GM12874 (cell line): ENCODE data around the gene GAS2L3.

Experiments used
- TF ChIP-seq, protein P1 (sequence below): IDR thresholded peaks from 2 replicates; pipeline ENCODE4 v1.5.1; 2011; ENCODE audit warnings: low read depth, mild to moderate bottlenecking, control low read depth, low read length, moderate library complexity; ENCODE audit not compliant: insufficient read depth

GAS2L3 gene

DNA sequence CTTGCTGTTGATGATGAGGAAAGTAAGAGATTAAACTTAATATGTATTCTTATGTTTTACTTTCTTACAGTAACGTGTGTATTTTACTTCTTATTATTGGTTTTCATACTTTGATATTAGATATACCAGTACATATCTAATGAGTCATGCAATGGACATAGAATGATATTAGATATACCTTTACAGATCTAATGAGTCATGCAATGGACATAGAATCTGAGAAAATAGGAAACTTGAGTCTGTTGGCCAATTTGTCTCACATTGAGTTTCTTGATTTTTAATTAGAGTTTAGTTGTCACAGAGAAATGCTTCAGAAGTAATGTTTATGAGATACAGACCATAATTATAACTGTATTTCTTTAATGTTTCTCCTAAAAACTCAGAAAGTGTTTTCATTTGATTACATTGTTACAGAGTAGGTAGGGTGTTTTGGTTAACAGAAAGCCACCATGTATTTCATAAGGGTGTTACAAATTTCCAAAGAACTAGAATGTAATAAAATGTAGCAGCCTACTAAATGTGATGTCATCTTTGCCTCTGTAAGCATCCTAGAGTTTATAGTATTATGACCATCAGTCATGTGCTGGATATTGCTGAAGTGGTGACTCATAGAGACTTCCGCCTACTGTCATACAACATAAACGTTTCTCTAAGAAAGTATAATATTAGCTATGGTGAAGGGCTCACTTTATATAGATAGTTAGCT lies 3.0 kb downstream of the GAS2L3 start:
- TF ChIP-seq, protein P1, sequence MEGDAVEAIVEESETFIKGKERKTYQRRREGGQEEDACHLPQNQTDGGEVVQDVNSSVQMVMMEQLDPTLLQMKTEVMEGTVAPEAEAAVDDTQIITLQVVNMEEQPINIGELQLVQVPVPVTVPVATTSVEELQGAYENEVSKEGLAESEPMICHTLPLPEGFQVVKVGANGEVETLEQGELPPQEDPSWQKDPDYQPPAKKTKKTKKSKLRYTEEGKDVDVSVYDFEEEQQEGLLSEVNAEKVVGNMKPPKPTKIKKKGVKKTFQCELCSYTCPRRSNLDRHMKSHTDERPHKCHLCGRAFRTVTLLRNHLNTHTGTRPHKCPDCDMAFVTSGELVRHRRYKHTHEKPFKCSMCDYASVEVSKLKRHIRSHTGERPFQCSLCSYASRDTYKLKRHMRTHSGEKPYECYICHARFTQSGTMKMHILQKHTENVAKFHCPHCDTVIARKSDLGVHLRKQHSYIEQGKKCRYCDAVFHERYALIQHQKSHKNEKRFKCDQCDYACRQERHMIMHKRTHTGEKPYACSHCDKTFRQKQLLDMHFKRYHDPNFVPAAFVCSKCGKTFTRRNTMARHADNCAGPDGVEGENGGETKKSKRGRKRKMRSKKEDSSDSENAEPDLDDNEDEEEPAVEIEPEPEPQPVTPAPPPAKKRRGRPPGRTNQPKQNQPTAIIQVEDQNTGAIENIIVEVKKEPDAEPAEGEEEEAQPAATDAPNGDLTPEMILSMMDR: no peak

DNA sequence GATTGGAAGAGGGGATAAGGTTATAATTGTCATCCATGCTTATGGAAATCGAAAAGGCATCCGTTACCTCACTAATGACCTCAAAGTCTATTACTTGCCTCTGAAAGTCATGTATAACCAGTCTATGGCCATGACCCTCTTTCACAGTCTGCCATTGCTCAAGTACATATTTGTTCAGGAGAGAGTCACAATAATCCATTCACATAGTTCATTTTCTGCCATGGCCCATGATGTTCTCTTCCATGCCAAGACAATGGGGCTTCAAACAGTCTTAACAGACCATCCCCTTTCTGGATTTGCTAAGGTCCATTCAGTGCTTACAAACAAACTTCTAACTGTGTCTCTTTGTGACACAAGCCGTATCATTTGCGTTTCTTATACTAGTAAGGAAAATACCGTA lies 5.4 kb downstream of the GAS2L3 start:
- TF ChIP-seq, protein P1: no peak

DNA sequence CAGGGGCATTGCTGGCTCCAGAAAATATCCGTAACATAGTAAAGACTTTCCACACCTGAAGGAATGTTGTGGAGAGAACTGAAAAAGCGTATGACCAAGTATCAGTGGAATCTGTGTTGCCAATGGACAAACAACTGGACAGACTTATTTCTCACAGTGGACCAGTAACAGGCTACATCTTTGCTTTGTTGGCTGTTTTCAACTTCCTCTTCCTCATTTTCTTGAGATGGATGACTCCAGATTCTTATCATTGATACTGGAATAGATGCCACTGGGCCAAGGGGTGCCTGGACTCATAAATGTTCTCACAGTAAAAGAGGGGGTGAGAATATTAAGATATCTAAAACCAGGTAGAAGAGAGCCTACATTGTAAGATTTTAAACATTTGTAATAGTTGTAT lies 6.4 kb downstream of the GAS2L3 start:
- TF ChIP-seq, protein P1: no peak

DNA sequence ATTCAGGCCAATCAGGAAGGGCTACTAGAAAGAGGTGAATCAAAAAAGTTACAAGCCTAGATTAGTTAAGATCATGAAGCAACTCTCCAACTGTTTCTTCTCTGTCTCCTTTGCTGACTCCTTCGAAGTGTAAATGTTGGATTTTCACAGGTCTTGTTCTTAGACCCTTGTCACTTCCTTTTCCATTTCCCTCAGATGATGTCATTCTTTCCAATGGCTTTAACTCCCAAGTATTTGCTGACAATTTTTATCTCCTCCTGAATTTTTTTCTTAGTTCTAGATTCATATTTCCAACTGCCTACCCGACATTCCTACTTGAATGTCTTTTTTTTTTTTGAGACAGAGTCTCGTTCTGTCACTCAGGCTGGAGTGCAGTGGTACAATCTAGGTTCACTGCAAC lies 10.8 kb downstream of the GAS2L3 start:
- TF ChIP-seq, protein P1: no peak

DNA sequence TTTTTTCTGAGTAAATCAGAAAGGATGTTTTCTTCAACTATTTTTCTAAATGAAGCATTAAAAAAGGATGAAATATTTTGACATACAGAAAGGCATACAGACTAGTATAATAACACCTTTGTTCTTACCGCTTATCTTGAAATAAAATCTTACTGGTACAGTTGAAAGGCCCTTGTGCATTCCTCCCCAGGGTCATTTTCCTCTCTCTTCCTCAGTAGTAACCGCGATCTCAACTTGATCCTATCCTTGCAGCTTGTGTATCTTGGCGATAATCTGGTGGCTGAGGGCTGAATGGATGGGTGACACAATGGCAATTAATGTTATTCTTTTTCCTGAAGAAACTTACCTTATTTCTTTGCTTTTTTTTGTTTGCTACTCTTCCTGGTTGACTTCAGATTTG lies 18.5 kb downstream of the GAS2L3 start:
- TF ChIP-seq, protein P1: no peak

DNA sequence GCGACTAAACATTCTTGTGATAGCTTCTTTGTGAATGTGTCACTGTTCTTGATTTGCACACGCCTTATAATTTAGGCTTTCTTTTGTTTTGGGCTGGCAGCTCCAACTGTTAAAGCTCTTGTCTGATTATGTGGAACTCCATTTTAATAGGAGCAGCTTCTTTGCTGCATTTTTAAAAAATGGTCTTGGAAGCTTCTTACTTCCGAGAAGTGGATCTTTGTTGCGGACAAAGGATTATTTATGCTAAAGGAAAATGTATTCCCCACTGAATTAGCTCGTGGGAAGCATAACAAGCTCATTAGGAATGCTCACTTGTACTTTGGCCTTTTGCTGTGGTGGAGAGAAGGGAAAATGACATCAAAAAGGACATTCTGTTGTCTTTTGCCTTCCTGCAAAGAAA lies 20.0 kb downstream of the GAS2L3 start:
- TF ChIP-seq, protein P1: no peak

DNA sequence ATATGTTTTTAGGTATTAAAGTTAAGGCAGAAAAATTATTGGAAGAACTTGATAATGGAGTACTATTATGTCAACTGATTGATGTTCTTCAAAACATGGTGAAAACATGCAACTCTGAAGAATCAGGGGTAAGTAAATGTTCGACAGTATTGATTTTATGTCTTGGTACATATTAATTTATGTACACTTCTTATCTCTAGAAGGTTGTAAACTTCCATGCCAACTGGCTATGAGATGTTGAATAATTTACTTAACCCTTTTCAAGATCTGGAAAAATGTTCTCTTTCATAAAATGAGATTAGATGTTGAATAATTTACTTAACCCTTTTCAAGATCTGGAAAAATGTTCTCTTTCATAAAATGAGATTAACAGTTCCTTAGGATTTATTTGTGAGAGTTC lies 28.1 kb downstream of the GAS2L3 start:
- TF ChIP-seq, protein P1: no peak
